HG03060 (cell line): Measurements from ENCODE around the gene DUSP23.

Source experiments
- ATAC-seq: cut with Tn5 transposase; IDR thresholded peaks from one replicate; pipeline ENCODE4 v1.9.1; 2021; ENCODE audit warnings: low read depth, moderate number of reproducible peaks; ENCODE audit not compliant: unreplicated experiment

DUSP23 gene

DNA sequence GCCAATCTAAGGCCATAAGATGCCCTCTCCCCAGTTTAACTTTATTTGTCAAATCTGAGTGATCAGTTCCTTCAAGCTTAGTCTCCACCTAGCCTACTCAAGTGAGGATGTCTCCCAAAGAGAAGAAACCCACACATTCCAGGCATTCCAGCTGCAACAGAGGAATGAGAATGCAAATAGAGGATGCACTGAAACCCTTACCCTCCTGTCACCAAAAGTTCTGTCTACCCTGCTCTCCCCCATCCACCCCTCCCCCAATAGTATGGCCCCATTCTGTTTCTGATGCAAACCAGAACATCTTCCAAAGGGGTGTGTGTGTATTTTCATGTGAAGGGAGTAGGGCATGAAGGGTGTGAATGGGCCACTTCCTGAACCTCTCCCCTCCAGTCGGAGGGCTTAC lies 3.0 kb downstream of the DUSP23 start:
- ATAC-seq = no peak

DNA sequence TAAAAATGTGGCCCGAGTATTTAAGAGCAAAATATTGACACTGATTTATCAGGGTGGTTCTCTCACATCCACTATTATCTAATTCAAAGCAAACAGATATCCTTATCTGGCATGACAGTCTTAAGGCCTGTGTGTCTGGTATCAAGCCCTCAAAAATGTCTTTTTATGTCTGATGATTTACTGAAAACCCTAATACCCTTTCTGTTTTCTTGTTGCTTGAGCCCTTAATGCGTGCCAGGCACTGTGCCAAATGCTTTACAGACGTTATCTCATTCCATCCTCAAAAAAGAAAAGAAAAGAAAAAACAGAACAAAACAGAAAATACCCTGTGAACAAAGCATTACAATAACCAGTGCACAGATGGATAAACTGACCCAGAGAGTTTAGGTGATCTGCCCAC lies 5.7 kb downstream of the DUSP23 start:
- no peak for ATAC-seq

DNA sequence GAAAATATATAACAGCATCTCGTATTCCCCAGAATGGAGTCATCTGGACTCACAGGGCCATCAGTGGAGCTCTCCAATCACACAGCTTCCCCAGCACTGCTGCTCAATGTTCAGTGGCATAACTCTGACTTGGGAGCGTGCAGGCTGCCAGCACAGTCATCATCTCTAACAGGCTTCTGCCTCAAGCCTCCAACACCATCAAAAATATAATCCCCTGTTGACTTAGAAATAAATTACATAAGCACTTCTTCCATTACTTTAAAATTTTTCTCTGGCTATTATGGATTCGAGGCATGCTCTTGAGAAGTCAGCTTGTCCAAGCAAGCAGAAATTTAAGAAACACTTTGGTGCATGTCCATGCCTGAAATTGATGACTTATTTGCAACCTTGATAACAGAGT lies 6.2 kb downstream of the DUSP23 start:
- no peak for ATAC-seq

DNA sequence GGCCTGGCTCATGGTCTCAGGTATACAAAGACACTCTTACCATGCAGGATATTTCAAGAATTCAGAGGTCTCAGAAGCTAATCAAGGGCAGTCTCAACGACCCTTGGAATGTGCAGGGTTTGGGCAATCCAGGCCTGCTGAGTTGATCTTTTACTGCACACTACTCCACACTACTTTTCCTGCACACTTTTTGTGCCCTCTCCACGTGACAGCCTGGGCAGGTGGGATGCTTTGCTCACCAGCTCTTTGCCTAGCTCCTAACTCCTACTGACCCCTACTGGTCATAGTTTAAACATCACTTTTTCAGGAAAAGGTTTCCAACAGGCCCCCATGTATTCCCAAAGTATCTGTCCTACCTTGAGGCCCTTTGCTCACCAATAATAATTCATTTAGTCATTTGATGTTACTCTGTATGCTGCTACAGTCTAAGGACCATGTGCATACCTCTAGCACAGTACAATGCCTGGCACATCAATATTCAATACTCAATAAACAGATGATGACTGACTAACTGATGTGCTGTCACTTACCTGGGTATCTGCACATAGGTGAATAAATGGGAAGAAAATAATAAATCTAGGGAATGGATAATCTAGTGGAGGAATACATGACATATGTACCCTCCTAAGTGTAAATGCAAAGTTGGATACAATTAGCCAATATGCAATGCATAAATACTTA lies 9.6 kb downstream of the DUSP23 start:
- ATAC-seq = no peak

DNA sequence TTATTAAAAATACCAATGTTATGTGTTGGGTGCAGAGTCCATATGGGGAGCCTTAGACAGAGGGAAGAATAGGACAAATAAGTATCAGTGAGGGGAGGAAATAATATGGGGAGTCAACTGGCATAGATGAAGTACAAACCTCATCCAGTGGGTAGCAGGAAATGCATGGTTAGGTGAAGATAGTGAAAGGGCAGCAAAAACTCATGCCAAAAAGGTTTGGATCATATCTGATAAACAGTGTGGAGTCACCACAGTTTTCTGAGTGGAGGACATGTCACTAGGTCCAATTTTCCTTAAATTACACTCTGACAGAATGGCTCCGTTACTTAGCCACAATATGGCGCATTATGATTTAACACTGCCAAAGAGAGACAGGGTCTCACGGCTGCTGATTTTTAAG lies 10.3 kb downstream of the DUSP23 start:
- no peak for ATAC-seq

DNA sequence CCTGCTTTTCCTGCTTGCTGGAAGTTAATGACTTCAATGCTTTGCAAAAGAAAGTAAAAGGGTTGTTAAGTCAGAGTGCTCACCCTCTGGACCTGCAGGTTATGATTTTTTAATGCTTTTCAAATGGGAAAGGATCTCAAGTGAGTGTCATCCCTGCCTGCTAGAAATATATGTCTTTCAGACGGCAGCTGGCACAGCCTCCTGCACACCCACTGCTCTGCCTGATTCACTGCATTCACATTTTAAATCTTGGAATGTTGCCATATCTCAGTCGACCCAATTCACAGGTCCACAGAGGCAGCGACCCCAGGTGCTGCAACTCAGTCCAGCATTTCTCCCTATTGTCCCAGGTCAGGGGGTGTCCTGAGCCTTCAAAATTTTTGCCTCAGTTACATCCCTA lies 10.7 kb downstream of the DUSP23 start:
- ATAC-seq = no peak

DNA sequence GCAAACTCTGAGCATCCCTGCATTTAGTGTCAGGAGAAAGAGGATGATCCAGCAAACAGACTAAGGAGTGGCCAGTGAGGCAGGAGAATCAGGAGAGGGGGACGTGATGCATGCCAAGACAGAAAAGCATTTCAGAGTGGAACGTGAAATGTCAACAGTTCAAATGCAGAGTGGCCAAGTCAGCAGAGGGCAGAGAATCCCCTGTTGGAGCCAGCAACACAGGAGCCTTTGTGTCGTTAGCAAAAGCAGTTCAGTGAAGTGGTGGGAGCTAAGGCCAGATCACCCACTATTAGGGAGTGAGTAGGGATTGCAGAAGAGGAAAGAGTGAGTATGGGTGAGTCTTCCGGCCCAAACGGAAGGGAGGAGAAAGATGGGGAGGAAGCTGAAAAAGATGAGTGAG lies 14.8 kb downstream of the DUSP23 start:
- ATAC-seq = no peak

DNA sequence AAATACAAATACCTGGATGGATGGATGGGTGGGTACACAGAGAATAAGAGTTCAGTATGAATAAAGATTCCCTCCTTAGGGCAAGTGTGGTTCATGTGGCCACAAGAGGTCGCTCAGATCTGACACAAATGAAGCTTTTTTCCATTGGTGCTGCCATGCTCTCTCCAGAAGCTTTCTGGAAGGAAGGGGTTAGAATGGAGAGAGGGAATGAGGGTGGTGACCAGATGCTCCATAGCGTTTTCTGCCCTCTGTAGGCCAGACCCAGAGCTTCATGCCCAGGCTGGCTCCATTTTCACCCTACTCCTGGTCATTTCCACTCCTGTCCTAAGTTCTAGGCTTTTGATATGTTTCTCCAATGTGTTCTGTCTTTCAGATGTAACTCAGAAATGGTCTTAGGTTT lies 18.1 kb downstream of the DUSP23 start:
- no peak for ATAC-seq

DNA sequence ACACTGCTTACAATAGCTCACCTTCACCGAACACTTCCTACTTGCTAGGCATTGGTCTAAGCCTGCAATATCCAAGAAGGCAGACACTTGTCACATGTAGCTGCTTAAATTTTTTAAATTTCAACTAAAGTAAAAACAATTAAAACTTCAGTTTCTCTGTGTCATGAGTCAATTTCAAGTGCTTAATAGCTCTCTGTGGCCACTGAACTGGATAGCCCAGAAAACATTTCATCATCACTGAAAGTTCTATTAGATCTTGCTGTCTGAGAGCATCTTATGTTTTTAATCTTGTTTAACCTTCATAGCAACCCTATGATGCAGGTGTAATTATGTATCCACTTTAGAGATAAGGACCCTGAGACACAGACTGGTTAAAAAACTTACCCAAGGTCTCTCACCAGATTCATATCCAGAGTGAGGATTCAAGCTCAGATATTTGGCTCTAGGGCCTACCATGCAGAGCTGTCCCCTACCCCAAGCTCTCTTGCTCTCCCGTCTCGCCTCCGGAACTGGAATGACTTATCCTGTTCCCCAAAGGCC lies 18.8 kb downstream of the DUSP23 start:
- no peak for ATAC-seq

DNA sequence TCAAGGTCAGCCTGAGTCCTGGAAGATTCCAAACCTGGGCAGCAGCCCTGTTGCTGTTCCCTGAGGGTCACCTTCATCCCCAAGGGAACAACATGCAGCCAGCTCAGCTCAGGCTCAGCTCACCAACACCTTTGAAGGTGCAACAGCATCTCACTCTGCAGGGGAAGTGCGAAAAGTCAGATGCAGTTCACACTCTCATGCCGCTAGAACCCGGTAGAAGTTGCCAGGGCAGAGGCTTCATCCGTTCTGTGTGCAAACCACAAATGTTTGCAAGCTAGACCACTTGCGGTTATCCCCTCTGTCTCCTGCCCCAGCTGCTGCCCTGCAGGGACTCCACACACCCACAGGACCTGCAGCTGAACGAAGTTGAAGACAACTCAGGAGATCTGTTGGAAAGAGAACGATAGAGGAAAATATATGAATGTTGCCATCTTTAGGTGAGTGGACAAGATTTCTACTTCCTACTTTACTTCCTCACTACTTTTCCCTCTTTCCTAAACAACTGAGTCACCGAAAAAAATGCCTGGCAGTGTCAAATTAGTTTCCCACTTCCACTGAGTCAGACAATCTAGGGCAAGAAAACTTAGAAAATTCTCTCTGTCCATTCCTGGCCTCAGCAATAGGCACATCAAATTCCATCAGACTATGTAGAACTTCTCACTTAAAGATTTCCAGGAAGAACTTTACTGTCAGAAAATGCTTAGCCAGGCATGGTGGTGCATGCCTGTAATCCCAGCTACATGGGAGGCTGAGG lies 19.6 kb downstream of the DUSP23 start:
- no peak for ATAC-seq

DNA sequence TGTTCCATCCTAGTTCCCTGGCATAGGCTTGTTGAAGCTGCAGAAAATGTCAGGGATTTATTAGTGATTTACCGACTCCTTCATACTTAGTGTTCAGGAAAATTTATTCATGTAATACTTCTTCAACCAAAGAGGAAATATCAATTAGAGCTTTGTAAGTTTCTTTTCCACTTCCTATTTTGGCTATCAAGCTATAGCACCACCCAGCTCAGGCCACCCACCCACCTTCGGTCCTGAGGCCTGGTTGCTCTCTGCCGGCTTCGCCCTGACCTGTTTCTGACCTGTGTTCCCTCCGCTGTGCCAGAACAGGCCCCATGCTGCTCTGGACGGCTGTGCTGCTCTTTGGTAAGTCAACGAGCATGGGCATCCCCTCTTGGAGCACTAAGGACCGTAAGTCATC lies 21.3 kb downstream of the DUSP23 start, which contains the start of gene FCRL6:
Gene FCRL6 (plus strand): TSS at position 250 of the 400 bp plus-strand sequence. CDS start 65 bp downstream, at position 315.
- ATAC-seq = no peak

DNA sequence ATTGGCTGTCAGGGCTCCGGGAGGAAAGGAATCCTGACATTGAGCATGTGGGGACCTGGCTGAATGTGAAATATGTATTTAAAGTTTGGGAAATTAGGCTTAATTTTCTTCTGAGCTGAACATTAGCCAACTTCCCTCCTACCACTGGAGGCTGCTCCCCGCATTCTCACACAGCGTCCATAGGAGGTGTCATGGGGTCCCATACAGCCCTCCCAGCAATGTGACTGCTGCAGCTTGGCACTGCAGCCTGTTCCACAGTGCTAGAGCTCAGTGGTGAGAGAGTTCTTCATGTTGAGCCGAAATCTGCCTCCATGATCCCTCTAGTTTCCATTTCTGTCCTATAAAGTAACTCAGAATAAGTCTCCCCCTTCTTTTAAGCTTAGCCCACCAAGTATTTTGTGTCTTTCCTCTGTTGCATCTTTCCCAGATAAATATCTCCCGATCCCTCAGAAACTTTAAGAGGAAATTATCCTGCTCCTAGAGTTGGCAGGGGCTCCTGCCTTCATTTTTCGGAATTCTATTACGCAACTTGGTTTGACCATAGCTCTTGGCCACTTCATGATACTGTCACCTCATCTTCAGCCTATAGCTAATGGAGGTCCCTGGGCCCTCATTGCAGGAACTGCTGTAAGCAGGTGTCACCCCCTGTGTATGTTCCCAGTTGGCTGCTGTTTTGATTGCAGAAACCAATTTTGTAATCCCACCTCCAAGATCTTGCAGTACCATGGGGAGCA lies 23.4 kb downstream of the DUSP23 start:
- no peak for ATAC-seq

DNA sequence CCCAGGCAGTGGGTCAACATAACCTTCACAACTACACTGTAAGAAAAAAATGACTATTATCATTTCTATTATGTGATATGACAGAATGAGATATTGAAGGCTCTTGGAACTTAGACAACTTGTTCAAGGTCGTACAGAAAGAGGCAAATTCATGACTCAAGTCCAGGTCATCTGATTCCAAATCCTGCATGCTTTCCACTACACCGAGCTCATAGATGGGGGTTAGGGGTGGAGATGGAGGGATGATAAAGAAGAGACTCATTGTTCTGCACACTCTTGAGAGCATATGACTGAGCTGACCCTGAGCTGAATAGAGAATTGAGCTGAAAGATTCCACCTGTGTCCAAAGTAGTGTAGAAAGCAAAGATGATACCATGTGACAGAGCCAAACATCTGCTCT lies 24.2 kb downstream of the DUSP23 start:
- ATAC-seq = no peak

DNA sequence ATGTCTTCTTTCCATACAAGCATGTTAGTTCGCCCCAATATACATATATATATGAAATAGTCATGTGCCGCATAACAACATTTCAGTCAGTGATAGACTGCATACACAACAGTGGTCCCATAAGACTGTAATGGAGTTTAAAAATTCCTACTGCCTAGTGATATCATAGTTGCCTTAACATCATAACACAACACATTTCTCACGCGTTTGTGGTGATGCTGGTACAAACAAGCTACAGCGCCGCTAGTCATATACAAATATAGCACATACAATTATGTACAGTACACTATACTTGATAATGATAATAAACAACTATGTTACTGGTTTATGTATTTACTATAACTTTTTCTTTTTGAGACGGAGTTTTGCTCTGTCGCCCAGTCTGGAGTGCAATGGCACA lies 35.2 kb downstream of the DUSP23 start:
- no peak for ATAC-seq

DNA sequence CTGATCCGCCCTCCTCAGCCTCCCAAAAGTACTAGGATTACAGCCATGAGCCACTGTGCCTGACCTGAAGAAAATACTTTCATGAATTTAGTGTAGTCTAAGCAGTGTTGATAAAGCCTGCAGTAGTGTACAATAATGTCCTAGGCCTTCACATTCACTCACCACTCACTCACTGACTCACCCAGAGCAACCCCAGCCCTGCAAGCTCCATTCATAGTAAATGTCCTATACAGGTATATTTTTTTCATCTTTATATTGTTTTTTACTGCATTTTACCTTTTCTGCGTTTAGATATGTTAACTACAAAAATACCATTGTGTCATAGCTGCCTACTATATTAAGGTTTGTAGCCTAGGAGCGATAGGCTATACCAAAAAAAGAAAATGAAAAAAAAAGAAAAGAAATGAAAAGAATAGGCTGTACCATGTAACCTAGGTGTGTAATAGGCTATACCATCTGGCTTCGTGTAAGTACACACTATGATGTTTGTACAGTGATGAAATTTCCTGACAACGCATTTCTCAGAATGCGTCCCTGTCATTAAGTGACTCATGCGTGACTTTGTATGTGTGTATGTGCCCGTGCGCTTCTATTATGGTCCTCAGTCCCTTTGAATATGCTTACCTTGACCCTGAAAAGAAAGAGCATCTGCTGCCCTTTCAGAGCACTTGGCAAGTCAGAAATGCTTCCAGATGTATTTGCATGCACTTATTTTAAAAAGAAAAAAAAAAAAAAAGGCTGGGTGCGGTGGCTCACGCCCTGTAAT lies 36.7 kb downstream of the DUSP23 start:
- ATAC-seq = no peak

DNA sequence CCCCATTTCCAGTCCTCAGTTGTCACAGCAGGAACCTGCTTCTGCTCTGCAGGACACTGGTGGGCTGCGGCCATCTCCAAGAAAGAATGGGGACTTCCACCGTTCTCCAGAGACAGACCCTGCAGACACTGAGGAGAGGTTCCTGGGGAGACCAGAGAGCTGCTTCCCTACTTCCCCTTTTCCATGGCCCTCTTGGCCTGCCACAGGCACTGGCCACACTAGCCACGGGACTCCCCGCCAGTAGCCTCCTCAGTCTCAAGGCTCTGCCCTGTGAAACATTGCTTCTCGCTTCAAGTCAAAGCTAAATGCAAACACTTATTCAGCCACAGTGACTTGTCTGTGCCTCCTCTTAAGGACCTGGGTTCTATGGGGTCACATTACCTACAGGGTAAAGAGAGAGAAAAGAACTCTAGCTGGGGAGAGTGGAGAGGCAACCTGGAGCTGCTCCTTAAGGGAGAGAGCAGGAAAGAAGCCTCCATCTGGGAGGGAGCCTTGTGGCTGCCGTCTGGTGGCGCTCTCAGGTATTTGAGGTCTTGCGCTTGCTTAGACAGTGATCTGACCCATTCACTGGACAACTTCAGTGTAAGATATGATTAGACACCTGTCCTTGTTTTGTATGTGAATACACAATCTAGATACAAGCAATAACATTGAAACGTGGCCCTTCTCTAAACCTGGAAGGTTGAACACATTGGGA lies 40.6 kb downstream of the DUSP23 start:
- no peak for ATAC-seq

DNA sequence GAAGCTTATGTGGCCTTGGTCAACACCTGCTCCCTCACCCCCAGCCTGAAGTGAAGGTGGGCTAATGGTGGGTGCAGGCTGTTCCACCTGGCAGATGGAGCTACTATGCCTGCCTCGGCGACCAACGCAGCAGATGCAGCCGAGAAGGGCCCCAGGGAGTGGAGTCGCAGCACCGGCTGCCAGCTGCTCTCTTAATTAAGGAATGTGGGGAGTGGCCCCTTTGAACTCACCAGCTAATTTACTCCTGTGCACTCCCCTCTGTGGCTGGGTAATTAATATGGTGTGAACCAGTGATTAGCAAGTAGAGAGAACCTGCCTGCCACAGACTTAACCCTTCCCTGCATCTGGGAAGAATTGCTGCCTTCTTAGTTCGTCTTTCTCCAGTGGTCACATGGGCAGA lies 42.6 kb downstream of the DUSP23 start:
- no peak for ATAC-seq

DNA sequence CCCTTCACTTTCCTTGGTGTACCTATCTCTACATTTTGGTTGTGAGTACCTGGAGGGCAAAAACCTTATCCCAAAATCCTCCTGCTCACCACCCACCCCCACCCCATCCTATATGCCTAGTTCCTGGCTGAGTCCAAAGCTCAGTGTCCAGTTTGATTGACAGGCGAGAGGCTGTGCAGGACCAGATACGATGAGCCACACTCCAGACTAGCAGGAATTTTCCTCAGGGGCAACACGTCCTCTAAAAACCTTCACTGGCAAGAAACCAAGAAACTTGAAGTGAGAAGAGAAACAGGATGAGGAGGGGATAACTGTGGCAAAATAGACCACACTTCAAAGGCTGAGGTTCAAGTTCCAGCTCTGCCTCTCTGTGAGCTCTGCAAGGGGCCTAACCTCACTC lies 44.8 kb downstream of the DUSP23 start:
- ATAC-seq = no peak

DNA sequence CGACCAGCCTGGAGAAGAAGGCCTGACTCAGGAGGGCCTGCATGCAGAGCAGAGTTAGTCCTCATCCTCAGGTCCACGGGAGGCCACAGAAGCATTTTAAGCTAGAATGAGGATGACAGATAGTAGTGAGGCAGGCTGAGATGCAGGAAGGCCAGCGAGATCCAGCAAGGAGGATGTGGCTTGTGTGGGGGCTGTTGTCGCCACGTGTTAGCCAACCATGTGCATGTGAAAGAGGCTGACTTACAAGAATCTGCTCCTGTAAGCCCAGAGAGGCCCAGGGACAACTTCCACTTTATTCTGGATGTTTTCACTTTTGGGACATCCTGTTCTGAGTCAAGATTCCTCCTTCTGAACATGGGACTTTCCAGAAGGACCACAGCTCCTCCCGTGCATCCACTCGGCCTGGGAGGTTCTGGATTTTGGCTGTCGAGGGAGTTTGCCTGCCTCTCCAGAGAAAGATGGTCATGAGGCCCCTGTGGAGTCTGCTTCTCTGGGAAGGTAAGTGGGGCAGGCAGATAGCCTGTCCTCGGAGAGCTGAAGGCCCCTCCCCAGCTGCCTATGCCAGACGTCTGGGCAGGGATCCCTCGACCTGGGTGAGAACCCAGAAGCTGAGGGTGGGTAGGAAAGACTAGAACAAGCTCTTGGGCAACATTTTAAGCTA lies 45.8 kb downstream of the DUSP23 start, which contains the start of gene SLAMF8:
Gene SLAMF8 (plus strand): TSS at position 433 of the 661 bp plus-strand sequence. CDS start 26 bp downstream, at position 459.
- no peak for ATAC-seq
